ENCODE measurements around the gene RTN4R. TPM values are rescaled to one million over a fixed set of nuclear protein-coding genes. Genes with fewer than 3 reads are reported as not detected.

The RTN4R gene
- total and polyA plus RNA-seq, 9 of the 15 experiments (the other 6 are each of a cell fraction or from before 2014, with no cell fraction given), result 0.04 to 2.8 (median 1.4) TPM; not detected in 3

DNA sequence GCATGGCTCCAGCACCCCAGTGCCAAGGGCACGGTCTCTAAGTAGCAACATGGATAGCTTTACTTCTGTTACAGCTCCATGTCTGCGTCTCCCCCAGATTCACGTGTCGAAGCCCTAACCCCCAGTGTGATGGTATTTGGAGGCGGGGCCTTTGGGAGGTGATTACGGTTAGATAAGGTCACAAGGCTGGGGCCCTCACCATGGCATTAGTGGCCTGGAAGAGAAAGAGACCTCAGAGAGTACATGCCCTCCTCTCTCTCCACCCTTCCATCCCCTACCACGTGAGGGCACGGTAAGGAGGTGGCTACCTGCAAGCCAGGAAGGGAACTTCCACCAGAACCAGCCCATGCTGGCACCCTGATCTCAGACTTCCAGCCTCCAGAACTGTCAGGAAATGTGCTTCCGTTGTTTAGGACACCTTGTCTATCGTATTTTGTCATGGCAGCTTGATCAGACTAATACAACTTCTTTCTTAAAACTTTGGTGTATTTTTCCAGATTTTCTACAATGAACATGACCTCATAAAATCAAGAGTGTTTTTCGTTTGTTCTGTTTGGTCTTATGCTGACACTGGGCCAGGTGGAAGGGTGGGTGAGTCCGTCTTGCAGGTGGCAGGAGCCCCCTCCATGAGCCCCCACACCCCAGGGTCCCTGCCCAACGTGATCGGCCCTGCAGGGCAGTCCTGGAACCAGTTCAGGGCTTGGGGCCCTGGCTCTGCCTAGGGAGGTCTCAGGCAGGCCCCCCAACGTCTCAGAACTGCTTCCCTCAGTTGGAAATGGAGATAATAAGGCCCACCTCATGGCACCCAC lies 10.7 kb downstream of the RTN4R start (continued):
- no peak for TF ChIP-seq BRD9 (IDR thresholded peaks at IDR 0.05; ENCODE audit: low read depth, partially characterized antibody)
- no peak for TF ChIP-seq FOXP4 (CRISPR knock-in tag; IDR thresholded peaks at IDR 0.05; ENCODE audit: borderline replicate concordance)
- TF ChIP-seq, protein P1, sequence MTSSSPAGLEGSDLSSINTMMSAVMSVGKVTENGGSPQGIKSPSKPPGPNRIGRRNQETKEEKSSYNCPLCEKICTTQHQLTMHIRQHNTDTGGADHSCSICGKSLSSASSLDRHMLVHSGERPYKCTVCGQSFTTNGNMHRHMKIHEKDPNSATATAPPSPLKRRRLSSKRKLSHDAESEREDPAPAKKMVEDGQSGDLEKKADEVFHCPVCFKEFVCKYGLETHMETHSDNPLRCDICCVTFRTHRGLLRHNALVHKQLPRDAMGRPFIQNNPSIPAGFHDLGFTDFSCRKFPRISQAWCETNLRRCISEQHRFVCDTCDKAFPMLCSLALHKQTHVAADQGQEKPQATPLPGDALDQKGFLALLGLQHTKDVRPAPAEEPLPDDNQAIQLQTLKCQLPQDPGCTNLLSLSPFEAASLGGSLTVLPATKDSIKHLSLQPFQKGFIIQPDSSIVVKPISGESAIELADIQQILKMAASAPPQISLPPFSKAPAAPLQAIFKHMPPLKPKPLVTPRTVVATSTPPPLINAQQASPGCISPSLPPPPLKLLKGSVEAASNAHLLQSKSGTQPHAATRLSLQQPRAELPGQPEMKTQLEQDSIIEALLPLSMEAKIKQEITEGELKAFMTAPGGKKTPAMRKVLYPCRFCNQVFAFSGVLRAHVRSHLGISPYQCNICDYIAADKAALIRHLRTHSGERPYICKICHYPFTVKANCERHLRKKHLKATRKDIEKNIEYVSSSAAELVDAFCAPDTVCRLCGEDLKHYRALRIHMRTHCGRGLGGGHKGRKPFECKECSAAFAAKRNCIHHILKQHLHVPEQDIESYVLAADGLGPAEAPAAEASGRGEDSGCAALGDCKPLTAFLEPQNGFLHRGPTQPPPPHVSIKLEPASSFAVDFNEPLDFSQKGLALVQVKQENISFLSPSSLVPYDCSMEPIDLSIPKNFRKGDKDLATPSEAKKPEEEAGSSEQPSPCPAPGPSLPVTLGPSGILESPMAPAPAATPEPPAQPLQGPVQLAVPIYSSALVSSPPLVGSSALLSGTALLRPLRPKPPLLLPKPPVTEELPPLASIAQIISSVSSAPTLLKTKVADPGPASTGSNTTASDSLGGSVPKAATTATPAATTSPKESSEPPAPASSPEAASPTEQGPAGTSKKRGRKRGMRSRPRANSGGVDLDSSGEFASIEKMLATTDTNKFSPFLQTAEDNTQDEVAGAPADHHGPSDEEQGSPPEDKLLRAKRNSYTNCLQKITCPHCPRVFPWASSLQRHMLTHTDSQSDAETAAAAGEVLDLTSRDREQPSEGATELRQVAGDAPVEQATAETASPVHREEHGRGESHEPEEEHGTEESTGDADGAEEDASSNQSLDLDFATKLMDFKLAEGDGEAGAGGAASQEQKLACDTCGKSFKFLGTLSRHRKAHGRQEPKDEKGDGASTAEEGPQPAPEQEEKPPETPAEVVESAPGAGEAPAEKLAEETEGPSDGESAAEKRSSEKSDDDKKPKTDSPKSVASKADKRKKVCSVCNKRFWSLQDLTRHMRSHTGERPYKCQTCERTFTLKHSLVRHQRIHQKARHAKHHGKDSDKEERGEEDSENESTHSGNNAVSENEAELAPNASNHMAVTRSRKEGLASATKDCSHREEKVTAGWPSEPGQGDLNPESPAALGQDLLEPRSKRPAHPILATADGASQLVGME (CRISPR knock-in tag; IDR thresholded peaks at IDR 0.05), result peak; percentile 77; the same call in 1 of the 2 replicates
- 0 out of 2 replicates have a peak, but pooled peaks have one; percentile 9 for TF ChIP-seq ZNF445 (CRISPR knock-in tag; IDR thresholded peaks at IDR 0.05; ENCODE audit: low read depth)
- TF ChIP-seq SMARCA4 (IDR thresholded peaks at IDR 0.05), result no peak; the same call in 1 of the 2 replicates
- TF ChIP-seq, protein P2, sequence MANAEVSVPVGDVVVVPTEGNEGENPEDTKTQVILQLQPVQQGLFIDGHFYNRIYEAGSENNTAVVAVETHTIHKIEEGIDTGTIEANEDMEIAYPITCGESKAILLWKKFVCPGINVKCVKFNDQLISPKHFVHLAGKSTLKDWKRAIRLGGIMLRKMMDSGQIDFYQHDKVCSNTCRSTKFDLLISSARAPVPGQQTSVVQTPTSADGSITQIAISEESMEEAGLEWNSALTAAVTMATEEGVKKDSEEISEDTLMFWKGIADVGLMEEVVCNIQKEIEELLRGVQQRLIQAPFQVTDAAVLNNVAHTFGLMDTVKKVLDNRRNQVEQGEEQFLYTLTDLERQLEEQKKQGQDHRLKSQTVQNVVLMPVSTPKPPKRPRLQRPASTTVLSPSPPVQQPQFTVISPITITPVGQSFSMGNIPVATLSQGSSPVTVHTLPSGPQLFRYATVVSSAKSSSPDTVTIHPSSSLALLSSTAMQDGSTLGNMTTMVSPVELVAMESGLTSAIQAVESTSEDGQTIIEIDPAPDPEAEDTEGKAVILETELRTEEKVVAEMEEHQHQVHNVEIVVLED (CRISPR knock-in tag; IDR thresholded peaks at IDR 0.05), result peak; percentile 37; the same call in 1 of the 2 replicates
- no peak for TF ChIP-seq RBM17 (IDR thresholded peaks at IDR 0.05; ENCODE audit: borderline replicate concordance, low read depth, low read length)
- peak; percentile 8; the same call in 1 of the 2 replicates for TF ChIP-seq KLF6 (CRISPR knock-in tag; IDR thresholded peaks at IDR 0.05; ENCODE audit: borderline replicate concordance)
- TF ChIP-seq IFI16 (CRISPR knock-in tag; IDR thresholded peaks at IDR 0.05), result no peak
- TF ChIP-seq CEBPB (tag; IDR thresholded peaks at IDR 0.05), result no peak
- no peak for TF ChIP-seq BRCA1 (IDR thresholded peaks at IDR 0.05)
- no peak for TF ChIP-seq BRCA1 (CRISPR knock-in tag; IDR thresholded peaks at IDR 0.05)
- no peak; the same call in 1 of the 2 replicates for TF ChIP-seq ATF7 (IDR thresholded peaks at IDR 0.05)
- 0 out of 2 replicates have a peak, but pooled peaks have one; percentile 19 for TF ChIP-seq PTRF (tag; IDR thresholded peaks at IDR 0.05)
- 0 out of 2 replicates have a peak, but pooled peaks have one; percentile 1 for TF ChIP-seq MAFK (IDR thresholded peaks at IDR 0.05; ENCODE audit: low read length)
- peak; percentile 49 for TF ChIP-seq USF2 (CRISPR knock-in tag; IDR thresholded peaks at IDR 0.05)
- no peak for TF ChIP-seq SMAD2 (IDR thresholded peaks at IDR 0.05; ENCODE audit: low read depth, low read length)
- TF ChIP-seq SMC3 (conservative IDR thresholded peaks at IDR 0.05; ENCODE audit: insufficient read depth, low read depth, low read length), result no peak

Measured in K562 (cell line).